Erythroblast (primary cell): ENCODE measurements around the gene GEMIN2.
A peak's percentile ranks its signal among the peaks of the same experiment; 100 is the strongest.
"Not testable (repeated sequence)": the region's sequence is repeated elsewhere in the genome, so short reads cannot be mapped to it uniquely, and the experiment has no call there.

ENCODE experiments used
- DNase-seq, 2 experiments: peaks; one replicate each; lab custom pipeline; 2025; lab: John Stamatoyannopoulos, UW
- GATA1 ChIP-seq: IDR thresholded peaks from 2 replicates; pipeline ENCODE4 v1.6.1; 2011; ENCODE audit warnings: low read depth, mild to moderate bottlenecking, control low read depth, low read length, moderate library complexity
- POLR2A ChIP-seq: IDR thresholded peaks from 2 replicates; pipeline ENCODE4 v1.6.1; 2011; ENCODE audit warnings: mild to moderate bottlenecking, low read length

GEMIN2 gene

DNA sequence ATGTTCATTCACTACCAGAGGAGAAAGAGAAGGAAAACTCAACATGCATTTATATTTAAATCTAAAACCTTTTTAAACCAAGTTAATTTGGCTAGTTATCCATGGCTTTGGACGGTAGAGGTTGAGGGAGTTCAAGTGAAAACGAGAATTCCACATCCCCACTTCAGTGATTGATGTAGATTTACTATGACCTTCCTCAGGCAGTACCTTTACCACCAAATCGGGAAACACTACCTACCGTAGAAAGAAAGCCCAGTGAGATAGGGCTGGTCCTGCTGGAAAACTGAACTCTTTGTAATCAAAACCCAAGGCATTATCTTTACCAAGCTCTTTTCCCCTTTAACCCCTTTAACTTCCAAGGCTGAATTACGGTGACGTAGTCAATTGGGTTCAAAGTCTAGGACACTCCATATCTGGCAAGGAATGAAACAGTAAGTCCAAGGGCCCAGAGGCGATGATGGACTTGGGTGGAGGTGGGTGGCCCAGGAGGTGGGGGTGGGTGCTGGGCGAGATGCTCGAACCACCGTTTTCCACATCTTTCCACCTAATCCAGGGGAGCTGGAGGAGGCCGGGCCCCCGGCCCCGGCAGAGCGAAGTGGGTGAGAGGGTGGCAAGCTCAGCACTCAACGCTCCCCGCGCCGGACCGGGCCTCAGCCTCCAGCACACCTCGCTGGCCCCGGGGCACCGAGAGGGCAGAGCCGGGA is 11.7 kb upstream of the GEMIN2 start:
- peak; percentile 10 to 44 for DNase-seq
- TF ChIP-seq GATA1 = no peak
- TF ChIP-seq POLR2A = no peak

DNA sequence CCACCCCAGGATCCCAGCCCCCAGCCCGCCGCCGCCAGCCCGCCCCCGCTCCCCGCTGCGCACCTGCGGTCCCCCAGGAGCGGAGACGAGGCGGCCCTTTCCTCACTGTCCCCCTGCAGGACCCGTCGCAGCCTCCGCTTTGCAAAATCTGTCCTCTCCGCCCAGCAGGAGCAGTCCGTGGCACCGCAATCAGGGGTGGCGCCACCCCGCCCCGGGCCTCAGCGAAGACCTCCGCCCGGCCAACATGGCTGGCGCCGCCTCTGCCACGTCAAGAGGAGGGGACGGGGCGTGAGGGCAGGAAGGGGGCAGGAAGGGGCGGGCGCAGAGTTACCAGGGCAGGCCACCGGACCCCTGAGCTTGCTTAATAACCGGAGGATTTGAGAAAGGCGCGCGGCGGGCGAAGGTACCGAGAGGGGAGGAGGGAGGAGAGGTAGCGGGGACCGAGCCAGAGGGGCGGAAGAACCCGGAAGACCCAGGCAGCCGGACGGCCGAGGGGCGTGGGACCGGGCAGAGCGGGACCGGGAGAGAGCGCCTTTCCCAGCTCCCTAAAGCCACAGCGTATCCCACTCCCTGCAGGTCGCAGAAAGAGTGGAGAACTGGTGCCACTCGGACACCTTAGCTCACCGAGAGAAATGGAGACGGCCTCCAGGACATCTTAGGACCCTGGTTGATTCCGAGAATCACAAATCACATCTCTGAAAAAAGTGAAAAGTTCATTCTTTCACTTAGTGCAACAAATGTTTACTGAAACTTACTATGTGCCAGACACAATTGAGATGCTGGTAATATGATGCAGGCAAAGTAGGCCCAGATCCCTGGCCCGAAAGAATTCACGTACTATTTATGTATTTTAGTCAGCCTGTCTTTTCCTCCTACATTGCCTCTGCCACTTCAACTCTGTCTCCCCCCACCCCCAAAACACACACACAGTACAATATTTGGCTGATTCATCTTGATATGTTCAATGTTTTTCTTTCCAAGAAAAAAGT is 10.9 kb upstream of the GEMIN2 start, which contains the start of gene SEC23A:
TSS of gene SEC23A (minus strand) at position 267 of the 989 bp plus-strand sequence. CDS start 7,117 bp downstream, outside the sequence.
- TF ChIP-seq POLR2A (peak; percentile 40), GATA1 (no peak)
- DNase-seq = peak; percentile 82 to 85

DNA sequence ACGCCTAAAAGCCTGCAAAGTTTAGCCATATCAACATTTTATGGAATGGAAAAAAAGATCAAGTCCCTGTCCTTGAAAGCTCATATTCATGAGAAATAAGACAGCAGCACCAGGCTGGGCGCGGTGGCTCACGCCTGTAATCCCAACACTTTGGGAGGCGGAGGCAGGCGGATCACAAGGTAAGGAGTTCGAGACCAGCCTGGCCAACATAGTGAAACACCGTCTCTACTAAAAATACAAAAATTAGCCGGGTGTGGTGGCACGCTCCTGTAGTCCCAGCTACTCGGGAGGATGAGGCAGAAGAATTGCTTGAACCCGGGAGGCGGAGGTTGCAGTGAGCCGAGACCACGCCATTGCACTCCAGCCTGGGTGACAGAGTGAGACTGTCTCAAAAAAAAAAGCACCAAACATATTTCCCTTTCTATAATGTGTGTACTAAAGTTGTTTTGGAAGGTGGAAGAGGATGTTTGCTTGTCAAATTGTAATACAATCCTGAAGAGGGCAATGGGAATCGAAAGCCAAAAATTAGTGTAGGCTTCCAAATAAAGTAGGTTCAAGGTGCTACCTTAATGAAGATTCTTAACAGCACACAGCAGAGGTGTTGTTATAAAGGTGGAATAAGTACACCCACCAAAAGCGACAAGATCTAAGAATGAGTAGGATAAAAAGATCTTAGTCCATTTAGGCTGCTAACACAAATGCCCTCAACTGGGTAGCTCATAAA is 9.9 kb upstream of the GEMIN2 start:
- not testable (repeated sequence) for DNase-seq

DNA sequence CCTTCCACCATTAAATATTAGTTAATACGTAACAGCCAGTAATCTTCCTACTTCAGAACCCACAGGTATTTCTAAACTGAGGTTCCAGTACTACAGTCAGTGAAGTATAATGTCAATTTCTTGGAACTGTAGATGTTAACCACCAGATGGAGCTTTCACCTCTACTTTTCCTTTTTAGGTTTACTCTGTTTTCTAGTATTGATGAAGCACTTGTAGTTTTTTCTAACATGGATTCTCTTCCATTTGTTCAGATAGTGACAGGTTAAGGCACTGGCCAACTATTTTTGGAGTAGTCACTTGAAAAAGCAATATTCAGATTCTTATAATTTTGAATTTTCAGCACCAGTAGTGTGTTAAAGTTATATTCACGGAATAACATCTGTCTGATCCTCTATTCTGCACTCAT is 6.5 kb upstream of the GEMIN2 start:
- DNase-seq = peak; percentile 48 to 63

DNA sequence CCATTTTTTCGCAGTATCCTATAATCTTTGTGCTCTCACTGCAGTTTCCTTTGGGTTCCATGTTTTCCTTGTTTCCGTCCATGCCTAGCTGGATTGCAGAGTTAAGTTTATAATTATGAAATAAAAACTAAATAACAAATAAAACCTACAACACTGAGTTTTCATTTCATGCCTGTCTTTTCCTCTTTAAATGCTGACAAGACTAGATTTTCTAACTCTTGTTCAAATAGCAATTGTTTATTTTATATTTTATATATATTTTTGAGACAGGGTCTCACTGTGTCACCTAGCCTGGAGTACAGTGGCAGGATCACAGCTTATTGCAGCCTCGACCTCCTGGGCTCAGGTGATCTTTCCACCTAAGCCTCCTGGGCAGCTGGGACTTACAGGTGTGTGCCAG is 5.3 kb upstream of the GEMIN2 start:
- no peak for DNase-seq
- TF ChIP-seq GATA1 (no peak), POLR2A (no peak)

More for the DNA sequence above, 6.5 kb upstream of the GEMIN2 start:
- TF ChIP-seq POLR2A (no peak), GATA1 (no peak)

DNA sequence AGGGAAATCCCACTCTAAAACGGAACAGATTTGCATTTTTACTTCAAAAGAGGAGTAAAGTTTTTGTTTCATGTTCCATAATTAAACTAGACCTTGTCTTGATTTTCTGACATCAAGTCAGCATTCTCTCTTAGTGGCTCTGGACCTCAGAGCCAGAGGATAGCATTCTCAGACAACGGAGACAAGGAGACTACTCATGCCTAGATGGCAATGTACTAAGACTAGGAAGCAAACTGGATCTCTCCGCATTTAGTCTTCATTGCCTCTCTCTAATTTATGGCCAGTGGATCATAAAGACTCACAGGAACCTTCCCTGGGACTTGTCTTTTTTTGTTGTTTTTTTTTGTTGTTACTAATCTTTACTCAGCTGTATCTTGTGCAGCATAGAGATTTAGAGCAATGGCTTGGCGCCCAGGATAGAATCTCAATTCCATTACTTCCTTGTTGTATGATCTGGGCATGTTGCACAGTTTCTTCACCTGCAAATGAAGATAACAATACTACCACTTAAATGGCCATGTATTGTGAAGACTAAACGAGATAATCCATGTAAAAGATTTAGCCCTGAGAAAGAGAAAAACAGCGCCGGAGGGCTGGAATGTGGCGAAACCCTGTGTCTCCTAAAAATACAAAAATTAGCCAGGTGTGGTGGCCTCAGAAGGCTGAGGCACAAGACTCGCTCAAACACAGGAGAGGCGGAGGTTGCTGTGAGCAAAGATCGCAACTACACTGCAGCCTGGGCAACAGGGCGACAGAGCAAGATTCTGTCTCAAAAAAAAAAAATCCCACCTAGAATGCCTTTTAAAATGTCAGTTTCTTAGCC is 4.0 kb upstream of the GEMIN2 start:
- peak in 1 of 2 experiments; percentile 4 for DNase-seq
- no peak for TF ChIP-seq GATA1
- TF ChIP-seq POLR2A = no peak

DNA sequence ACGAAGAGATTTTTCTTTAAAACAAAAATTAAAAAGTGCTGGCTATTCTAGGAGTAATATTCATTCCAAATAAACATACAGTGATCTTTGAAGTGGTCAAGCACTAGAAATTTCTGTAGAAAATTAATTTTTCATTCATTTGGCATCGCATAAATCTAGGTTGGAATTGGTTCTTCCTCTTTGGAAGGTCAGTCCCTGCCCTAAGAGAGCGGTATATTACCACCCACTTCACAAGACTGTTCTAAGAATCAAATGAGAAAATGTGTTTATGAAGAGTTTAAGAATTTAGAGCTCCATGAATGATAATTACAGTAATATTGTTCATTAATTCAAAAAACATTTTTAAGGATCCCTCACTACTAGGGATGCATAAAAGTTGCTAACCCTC is 444 bp upstream of the GEMIN2 start:
- DNase-seq = no peak
- TF ChIP-seq POLR2A = no peak
- TF ChIP-seq GATA1 = no peak

DNA sequence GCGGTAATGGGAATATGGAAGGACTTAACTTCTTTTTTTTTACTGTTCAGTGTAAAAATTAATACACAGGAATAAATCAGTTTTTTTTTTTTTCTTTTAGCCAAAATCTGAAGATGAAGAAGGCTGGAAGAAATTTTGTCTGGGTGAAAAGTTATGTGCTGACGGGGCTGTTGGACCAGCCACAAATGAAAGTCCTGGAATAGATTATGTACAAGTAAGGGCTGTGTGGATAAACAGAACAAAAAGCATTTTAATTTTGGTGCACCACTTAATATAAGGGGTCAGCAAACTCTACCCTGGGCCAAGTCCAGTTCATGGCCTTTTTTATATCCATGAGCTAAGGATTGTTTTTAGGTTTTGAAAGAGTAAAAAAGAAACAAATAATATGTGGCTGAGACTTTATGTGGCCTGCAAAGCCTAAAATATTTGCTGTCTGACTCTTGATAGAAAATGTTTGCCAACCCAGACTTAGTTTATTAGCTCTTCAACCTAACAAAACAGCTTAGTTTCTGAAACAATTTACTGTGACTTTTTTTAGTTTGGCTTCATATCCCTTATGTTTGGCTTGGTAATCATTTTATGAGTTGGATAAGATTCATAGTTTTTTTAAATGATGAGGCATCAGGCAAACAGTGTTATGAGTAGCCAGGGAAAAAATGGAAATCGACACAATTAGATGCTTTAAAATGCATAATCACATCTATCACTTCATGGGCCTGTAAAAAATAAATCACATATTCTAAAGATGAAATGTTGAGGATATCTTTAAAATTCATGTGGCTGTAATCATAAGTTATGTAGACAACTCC is 8.4 kb downstream of the GEMIN2 start:
- TF ChIP-seq GATA1 (no peak), POLR2A (no peak)
- no peak for DNase-seq

DNA sequence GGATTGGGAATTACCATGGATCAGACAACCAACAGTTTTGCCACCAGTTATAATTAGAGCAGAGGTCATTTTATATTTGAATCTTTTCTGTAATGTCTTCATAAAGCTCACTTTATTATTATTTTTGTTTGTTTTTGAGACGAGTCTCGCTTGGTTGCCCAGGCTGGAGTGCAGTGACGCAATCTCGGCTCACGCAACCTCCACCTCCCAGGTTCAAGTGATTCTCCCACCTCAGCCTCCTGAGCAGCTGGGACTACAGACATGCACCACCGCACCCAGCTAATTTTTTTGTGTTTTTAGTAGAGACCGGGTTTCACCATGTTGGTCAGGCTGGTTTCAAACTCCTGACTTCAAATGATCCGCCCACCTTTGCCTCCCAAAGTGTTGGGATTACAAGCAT is 23.7 kb downstream of the GEMIN2 start:
- not testable (repeated sequence) for DNase-seq

DNA sequence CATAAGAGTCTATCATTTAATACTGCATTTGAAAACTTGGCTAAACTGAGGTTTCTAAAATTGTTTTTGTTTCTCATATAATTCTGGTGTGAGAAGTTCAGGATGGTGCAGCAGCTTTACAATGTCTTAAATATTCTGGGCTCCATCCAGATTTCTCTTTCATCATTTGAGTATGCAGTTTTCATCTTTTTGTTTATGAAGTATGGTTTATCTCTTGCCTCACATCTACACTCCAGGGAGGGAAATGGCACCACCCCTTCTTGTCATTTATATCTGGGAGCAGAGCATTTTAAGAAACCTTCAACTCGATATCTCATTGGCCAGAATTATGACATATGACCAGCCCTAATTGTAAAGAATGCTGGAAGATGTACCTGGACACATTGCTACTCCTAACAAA is 24.3 kb downstream of the GEMIN2 start:
- DNase-seq = peak; percentile 7

DNA sequence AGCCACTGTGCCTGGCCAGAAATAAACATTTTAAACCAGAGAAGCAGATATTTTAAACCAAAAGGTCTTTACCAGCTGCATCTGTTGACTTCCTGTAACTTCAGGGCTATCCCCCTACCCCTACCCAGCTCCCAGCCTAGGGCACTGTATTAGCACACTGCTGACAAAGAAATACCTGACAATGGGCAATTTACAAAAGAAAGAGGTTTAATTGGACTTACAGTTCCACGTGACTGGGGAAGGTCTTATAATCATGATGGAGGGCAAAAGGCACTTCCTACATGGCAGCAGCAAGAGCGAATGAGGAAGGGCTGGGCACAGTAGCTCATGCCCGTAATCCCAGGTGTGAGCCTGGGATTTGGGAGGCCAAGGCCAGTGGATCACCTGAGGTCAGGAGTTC is 26.0 kb downstream of the GEMIN2 start:
- no peak for DNase-seq
- TF ChIP-seq POLR2A (no peak), GATA1 (no peak)

More for the DNA sequence above, 24.3 kb downstream of the GEMIN2 start:
- TF ChIP-seq GATA1 = no peak
- no peak for TF ChIP-seq POLR2A

DNA sequence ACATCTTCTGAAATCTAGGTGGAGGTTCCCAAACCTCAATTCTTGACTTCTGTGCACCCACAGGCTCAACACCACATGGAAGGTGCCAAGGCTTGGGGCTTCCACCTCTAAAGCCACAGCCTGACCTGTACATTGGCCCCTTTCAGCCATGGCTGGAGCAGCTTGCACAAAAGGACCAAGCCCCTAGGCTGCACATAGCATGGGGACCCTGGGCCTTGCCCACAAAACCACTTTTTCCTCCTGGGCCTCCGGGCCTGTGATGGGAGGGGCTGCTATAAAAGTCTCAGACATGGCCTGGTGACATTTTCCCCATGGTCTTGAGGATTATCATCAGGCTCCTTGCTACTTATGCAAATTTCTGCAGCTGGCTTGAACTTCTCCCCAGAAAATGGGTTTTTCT is 27.5 kb downstream of the GEMIN2 start:
- DNase-seq = not testable (repeated sequence)

DNA sequence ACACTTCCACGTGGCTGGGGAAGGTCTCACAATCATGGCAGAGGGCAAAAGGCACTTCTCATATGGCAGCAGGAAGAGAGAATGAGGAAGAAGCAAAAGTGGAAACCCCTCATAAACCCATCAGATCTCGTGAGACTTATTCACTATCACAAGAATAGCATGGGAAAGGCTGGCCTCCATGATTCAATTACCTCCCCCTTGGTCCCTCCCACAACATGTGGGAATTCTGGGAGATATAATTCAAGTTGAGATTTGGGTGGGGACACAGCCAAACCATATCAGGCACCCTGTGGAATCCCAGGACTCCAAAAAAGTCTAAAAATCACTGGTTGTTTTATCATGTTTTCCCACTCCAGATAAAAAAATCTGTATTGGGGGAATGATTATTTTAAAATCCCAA is 29.1 kb downstream of the GEMIN2 start:
- not testable (repeated sequence) for DNase-seq
